DMS79 (cell line): Measurements from ENCODE around the gene IL18RAP.

Experiments
- DNase-seq: peaks from one replicate; lab custom pipeline; 2025; lab: John Stamatoyannopoulos, UW

IL18RAP gene

GRCh38 chr2:102499558-102499957 is 76.6 kb downstream of the IL18RAP start:
- no peak for DNase-seq
